ENCODE data around the gene GMDS.
A peak's percentile ranks its signal among the peaks of the same experiment; 100 is the strongest.

The GMDS gene

GRCh38 chr6:2108700-2109306 is 136.6 kb downstream of the GMDS start:
- Mint-ChIP-seq H3K4me1 (ENCODE audit: low read depth) (peaks cover 15% of the 10 kb centered on the region), H3K9me3 (no peaks in the 10 kb centered on the region), H3K27me3 (ENCODE audit: low read depth) (no peaks in the 10 kb centered on the region), H3K27ac (no peak overlapping the region), H3K4me3 (no peak overlapping the region), H3K36me3 (ENCODE audit: low read depth) (peaks cover 6% of the 10 kb centered on the region)

DNA sequence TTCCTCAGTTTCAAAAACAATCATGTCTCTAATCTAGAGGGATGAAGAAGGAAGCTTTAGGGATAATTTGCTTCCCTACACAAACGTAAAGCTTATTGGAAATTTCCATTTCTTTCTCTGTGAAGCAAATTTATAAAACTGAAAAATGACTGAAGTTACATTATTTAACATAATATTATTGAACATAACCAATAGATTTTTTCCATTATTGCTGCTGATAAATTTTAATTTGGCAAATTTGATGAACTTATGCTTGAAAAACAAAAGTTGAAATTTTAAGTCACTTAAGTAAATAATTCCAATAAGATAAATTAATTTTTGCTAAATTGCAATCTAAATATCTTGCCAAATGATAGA is 140.9 kb downstream of the GMDS start:
- H3K4me1 Mint-ChIP-seq (ENCODE audit: low read depth), result peaks cover 3% of the 10 kb centered on the region
- no peaks in the 10 kb centered on the region for H3K36me3 Mint-ChIP-seq (ENCODE audit: low read depth)
- H3K9me3 Mint-ChIP-seq, result no peaks in the 10 kb centered on the region
- H3K27me3 Mint-ChIP-seq (ENCODE audit: low read depth), result no peaks in the 10 kb centered on the region
- H3K27ac Mint-ChIP-seq, result no peak overlapping the region
- H3K4me3 Mint-ChIP-seq, result no peak overlapping the region

DNA sequence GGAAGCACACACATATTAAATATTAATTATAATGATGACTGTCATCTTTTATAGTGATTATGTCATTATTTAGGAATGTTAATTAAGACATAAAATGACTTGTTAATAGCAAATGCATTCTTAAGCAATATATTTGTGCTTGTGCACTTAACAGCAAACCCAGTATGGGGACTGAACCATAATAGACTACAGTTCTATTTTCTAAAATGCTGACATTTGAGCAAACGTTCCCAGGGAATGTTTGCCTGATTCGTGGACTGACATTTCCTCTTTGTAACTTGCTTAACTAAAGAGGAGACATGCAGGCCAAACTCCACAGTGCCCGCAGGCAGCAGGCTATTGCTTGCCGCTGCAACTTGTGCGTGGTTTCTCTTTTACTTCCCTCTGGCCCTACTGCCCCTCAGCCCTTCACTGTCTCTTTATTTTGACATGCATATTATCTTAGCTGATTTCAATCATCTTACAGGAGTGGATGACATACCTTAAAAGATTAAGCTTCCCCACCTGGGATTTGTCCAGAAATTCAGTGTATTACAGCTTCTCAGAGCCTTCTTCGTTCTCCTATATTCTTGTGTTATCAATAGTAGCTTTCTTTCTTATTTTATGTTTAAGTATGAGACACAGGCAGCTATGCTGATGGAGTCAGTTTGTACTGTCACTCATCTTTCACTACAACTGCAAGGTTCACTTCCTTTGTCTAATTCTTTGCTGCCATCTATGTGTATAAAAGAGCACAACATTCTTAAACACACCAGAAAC is 141.5 kb downstream of the GMDS start:
- no peak overlapping the region for H3K27ac Mint-ChIP-seq

DNA sequence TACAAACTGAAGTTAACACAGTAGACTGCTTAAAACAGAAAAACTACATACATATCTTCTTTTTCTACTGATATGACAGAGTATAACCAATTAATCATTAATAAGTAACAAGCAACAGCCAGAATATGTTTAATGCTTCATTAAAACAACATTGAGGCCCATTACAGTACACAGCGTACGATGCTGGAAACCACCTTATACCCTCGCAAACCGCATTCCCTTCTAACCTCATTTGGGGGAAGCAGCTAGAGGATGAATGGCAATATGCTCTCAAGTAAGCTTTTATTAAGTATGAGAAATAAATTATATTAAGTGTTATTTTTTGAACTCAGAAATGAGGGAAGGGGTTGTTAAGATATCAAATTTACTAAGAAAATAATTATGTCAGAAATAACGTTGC is 142.4 kb downstream of the GMDS start:
- no peaks in the 10 kb centered on the region for H3K36me3 Mint-ChIP-seq (ENCODE audit: low read depth)
- no peak overlapping the region for H3K27ac Mint-ChIP-seq
- H3K9me3 Mint-ChIP-seq, result no peaks in the 10 kb centered on the region
- no peak overlapping the region for H3K4me3 Mint-ChIP-seq
- H3K27me3 Mint-ChIP-seq (ENCODE audit: low read depth), result no peaks in the 10 kb centered on the region
- peaks cover 3% of the 10 kb centered on the region for H3K4me1 Mint-ChIP-seq (ENCODE audit: low read depth)

More for the DNA sequence above, 141.5 kb downstream of the GMDS start:
- Mint-ChIP-seq H3K27me3 (ENCODE audit: low read depth) (no peaks in the 10 kb centered on the region), H3K36me3 (ENCODE audit: low read depth) (no peaks in the 10 kb centered on the region), H3K9me3 (no peaks in the 10 kb centered on the region), H3K4me3 (no peak overlapping the region), H3K4me1 (ENCODE audit: low read depth) (peaks cover 3% of the 10 kb centered on the region)

DNA sequence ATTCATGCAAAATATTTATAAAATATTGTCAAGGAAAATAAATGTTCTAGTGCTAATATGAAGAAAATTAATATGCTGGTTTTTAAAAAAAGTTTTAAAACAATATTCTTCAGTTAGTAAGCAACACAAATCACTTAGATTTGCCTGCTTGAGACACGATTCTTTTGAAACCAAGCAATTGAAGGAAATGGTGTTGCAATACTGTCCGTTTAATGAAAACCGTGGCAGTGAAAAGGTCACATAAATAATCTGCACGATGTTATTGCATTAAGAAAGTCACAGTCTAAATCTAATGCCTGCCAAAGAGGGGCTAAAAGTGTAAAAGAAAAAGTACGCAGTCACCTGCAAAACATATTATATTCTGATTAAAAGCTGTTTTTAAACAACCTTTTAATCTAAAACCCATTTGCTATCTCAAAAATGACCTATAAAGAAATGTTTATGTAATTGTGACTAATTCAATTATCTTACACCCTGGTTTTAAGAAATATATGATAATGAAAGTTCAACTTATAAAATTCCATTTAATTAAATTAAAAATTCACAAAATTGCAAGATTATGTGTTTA is 143.0 kb downstream of the GMDS start:
- Mint-ChIP-seq H3K9me3 (no peaks in the 10 kb centered on the region), H3K27me3 (ENCODE audit: low read depth) (no peaks in the 10 kb centered on the region), H3K4me3 (no peak overlapping the region), H3K27ac (no peak overlapping the region), H3K36me3 (ENCODE audit: low read depth) (no peaks in the 10 kb centered on the region), H3K4me1 (ENCODE audit: low read depth) (peaks cover 3% of the 10 kb centered on the region)

GRCh38 chr6:2101213-2101612 is 144.2 kb downstream of the GMDS start:
- Mint-ChIP-seq H3K36me3 (ENCODE audit: low read depth) (no peaks in the 10 kb centered on the region), H3K27me3 (ENCODE audit: low read depth) (no peaks in the 10 kb centered on the region), H3K9me3 (no peaks in the 10 kb centered on the region), H3K4me3 (no peak overlapping the region), H3K4me1 (ENCODE audit: low read depth) (peaks cover 3% of the 10 kb centered on the region), H3K27ac (no peak overlapping the region)

- Mint-ChIP-seq H3K27me3 (ENCODE audit: low read depth) (no peaks in the 10 kb centered on the region), H3K36me3 (ENCODE audit: low read depth) (no peaks in the 10 kb centered on the region), H3K4me3 (no peak overlapping the region), H3K4me1 (ENCODE audit: low read depth) (peaks cover 3% of the 10 kb centered on the region), H3K9me3 (no peaks in the 10 kb centered on the region), H3K27ac (no peak overlapping the region)
Observed at GRCh38 chr6:2099870-2100269, 145.5 kb downstream of the GMDS start.

- Mint-ChIP-seq H3K27me3 (ENCODE audit: low read depth) (no peaks in the 10 kb centered on the region), H3K4me3 (no peak overlapping the region), H3K27ac (no peak overlapping the region), H3K9me3 (no peaks in the 10 kb centered on the region), H3K36me3 (ENCODE audit: low read depth) (no peaks in the 10 kb centered on the region), H3K4me1 (ENCODE audit: low read depth) (no peaks in the 10 kb centered on the region)
Observed at GRCh38 chr6:2097464-2097863, 147.9 kb downstream of the GMDS start.

DNA sequence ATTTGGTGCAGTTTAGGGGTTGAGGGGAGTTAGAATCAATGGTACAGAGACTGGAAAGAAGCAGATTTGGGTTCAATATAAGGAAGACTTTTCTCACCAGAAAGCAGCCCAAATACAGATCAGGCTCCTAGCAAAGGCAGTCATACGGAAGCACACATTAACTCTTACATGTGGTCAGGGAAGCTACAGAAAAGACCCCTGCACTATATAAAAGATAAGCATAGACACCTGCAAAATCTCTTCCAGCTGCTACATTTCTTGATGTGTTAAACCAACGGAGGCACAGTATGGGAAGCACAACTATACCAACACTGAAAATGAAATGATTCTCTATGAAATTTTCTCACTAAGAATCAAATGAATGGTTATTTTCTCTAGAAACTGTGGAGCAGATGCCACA is 150.8 kb downstream of the GMDS start:
- no peak overlapping the region for H3K4me3 Mint-ChIP-seq
- H3K27me3 Mint-ChIP-seq (ENCODE audit: low read depth), result no peaks in the 10 kb centered on the region
- H3K27ac Mint-ChIP-seq, result no peak overlapping the region
- no peaks in the 10 kb centered on the region for H3K4me1 Mint-ChIP-seq (ENCODE audit: low read depth)
- no peaks in the 10 kb centered on the region for H3K36me3 Mint-ChIP-seq (ENCODE audit: low read depth)
- H3K9me3 Mint-ChIP-seq, result no peaks in the 10 kb centered on the region

DNA sequence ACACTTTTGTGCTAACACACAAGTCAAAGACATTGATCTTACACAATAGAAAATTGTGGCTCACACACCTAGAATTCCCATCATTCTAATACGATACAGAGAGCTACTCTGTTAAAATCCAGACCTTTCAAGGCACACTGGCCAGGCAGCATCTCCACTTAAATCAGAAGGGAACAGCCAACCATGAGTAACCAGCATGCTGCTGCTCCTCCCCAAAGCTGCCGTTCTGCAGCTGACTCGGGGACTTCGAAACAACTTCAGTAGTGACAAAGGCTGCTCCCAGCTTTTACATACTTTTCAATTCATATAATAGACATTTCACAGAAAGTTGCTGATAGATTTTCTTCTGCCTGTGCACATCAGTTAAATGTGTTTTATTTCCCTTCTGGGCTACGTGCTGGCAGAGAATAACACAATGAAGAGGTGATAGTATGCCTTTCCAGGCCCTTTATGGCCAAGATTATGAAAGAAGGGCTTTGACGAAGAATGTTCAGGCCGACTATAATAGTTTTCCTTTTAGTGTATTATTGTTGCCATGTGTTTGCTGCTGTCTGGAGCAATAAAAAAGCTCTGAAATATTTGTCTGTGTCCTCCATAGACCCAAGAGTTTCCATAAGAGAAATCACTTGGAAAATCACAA is 159.0 kb downstream of the GMDS start:
- Mint-ChIP-seq H3K9me3 (no peaks in the 10 kb centered on the region), H3K4me1 (ENCODE audit: low read depth) (peaks cover 15% of the 10 kb centered on the region), H3K27me3 (ENCODE audit: low read depth) (peaks cover 3% of the 10 kb centered on the region), H3K27ac (no peak overlapping the region), H3K4me3 (no peak overlapping the region), H3K36me3 (ENCODE audit: low read depth) (no peaks in the 10 kb centered on the region)

DNA sequence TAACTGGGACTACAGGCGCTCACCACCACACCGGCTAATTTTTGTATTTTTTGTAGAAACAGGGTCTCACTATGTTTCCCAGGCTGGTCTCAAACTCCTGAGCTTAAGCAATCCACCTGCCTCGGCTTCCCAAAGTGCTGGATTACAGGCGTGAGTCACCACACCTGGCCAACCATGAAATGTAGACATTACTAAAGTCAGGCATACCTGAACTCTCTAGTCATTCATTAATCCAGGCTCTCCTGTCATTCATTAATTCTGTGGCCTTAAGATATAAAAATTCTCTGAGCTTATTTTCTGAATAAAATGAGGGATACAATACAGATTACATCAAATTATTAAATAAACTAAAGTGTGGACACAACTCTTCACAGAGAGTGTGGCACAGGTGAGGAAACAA is 159.7 kb downstream of the GMDS start:
- H3K4me1 Mint-ChIP-seq (ENCODE audit: low read depth), result peaks cover 21% of the 10 kb centered on the region
- H3K27me3 Mint-ChIP-seq (ENCODE audit: low read depth), result peaks cover 3% of the 10 kb centered on the region
- no peaks in the 10 kb centered on the region for H3K9me3 Mint-ChIP-seq
- H3K4me3 Mint-ChIP-seq, result no peak overlapping the region
- H3K27ac Mint-ChIP-seq, result no peak overlapping the region
- H3K36me3 Mint-ChIP-seq (ENCODE audit: low read depth), result no peaks in the 10 kb centered on the region

DNA sequence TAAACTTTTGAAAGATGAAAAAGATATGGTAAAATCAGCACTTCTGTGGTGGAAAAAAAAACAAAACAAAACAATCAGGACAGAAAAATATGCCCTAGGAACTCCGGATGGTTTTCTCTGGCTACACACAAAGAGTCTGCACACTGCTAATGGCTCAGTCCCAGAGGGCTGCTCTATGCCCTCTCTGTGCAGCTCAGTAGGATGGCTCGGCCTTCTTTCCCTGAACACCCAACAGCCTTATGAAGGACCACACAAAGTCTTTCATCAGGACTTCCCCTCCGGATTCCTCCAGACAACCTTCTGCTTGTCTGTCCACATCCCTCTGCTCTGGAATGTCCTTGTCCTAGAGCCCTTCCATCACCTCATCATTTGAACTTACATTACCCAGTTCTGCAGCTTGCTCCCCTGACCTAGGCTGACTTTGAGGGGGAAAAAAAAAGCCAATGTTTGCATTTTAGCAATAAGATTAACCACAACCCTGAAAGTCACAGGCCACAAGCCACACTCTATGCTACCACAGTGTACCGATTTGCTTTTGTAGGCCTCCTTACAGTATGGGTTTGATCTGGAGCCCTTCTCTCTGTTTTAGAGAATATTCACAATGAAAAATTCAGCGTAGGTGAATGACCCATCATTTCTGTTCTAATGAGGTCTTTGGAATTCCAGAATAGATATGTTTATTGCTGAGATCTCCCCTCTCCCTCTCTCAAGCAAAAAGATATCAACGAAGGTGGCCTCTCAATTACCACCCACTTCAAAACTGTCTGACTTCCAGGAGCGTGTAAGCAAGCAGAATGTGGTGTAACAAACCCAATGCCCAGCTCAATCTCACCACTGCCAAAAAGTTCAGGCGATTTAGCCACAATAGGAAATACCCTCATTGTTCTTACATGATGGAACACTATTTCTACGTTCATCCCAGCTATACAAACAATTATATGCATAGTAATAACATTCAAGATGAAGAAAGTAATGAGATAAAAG is 164.0 kb downstream of the GMDS start:
- Mint-ChIP-seq H3K4me3 (peak overlapping the region; percentile 42), H3K4me1 (ENCODE audit: low read depth) (peaks cover 31% of the 10 kb centered on the region), H3K9me3 (peaks cover 22% of the 10 kb centered on the region), H3K27ac (peak overlapping the region; percentile 73), H3K36me3 (ENCODE audit: low read depth) (peaks cover 13% of the 10 kb centered on the region), H3K27me3 (ENCODE audit: low read depth) (peaks cover 3% of the 10 kb centered on the region)

- Mint-ChIP-seq H3K27me3 (ENCODE audit: low read depth) (peaks cover 3% of the 10 kb centered on the region), H3K9me3 (peaks cover 22% of the 10 kb centered on the region), H3K4me3 (no peak overlapping the region), H3K36me3 (ENCODE audit: low read depth) (peaks cover 13% of the 10 kb centered on the region), H3K27ac (no peak overlapping the region), H3K4me1 (ENCODE audit: low read depth) (peaks cover 31% of the 10 kb centered on the region)
Observed at GRCh38 chr6:2078888-2079287, 166.5 kb downstream of the GMDS start.

DNA sequence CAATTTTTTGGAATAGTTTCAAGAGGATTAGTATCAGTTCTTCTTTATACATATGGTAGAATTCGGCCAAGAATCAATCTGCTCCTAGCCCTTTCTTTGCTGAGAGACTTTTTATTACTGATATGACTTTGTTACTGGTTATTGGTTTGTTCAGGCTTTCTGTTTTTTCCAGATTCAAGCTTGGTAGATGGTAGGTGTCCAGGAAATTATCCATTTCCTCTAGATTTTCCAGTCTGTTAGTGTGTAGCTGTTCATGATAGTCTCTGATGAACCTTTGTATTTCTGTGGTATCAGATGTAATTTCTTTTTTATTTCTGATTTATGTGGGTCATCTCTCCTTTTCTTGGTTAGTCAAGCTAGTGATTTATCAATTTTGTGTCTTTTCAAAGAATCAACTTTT is 167.6 kb downstream of the GMDS start:
- Mint-ChIP-seq H3K4me1 (ENCODE audit: low read depth) (peaks cover 28% of the 10 kb centered on the region), H3K4me3 (no peak overlapping the region), H3K9me3 (peaks cover 22% of the 10 kb centered on the region), H3K27me3 (ENCODE audit: low read depth) (no peaks in the 10 kb centered on the region), H3K27ac (no peak overlapping the region), H3K36me3 (ENCODE audit: low read depth) (peaks cover 13% of the 10 kb centered on the region)
